22Rv1 (cell line): Measurements from ENCODE around the gene DNER.

Experiments
- H3K27ac ChIP-seq: fragments of 450-650 bp; 2 replicates; pipeline ENCODE4 v1.5.1; 2017
- ZFX ChIP-seq: fragments of 450-650 bp; IDR thresholded peaks from 2 replicates; pipeline ENCODE4 v1.6.1; 2017; ENCODE audit warnings: antibody characterized with exemption, borderline replicate concordance
- TF ChIP-seq, protein P1 (sequence below): fragments of 450-650 bp; IDR thresholded peaks from 2 replicates; pipeline ENCODE4 v1.5.1; 2017; ENCODE audit warnings: mild to moderate bottlenecking

DNER gene

DNA sequence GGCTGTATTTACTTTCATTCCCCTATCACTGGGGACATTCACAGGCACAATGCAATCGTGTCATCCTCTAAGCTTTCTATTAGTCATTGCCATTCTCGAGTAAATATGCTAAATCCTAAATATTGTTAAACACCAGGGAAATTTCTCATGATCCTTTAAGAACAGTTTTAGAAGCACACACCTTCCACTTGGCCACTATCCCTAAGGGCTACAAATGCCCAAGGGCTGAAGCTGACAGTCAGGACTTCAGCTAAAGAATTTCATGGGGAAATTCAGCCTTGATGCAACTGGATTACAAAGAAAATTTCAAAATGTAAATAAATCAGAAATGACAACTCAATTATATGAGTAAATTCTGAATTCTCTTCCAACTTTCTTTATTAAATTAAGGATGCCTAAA is 280.2 kb downstream of the DNER start:
- TF ChIP-seq, protein P1, sequence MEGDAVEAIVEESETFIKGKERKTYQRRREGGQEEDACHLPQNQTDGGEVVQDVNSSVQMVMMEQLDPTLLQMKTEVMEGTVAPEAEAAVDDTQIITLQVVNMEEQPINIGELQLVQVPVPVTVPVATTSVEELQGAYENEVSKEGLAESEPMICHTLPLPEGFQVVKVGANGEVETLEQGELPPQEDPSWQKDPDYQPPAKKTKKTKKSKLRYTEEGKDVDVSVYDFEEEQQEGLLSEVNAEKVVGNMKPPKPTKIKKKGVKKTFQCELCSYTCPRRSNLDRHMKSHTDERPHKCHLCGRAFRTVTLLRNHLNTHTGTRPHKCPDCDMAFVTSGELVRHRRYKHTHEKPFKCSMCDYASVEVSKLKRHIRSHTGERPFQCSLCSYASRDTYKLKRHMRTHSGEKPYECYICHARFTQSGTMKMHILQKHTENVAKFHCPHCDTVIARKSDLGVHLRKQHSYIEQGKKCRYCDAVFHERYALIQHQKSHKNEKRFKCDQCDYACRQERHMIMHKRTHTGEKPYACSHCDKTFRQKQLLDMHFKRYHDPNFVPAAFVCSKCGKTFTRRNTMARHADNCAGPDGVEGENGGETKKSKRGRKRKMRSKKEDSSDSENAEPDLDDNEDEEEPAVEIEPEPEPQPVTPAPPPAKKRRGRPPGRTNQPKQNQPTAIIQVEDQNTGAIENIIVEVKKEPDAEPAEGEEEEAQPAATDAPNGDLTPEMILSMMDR = no peak
- no peak overlapping the region for H3K27ac ChIP-seq

DNA sequence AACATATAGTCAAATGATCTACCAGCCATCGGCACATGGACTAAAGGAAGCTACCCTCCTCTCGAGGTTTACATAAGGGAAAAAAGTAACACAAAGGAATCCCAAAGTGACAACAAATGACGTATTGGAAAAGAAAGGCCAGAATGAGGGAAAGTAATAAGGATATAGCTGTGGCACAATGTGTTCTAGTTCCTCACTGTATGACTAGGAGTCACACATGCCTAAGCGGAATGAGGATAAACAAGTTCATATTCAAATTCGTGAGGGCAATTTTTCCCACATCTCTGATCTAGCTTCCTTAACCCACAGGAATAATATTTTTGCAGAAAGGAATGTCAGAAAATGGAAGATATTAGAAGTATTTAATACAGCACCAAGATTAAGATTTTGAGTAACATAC is 281.0 kb downstream of the DNER start:
- TF ChIP-seq, protein P1 = no peak
- TF ChIP-seq ZFX = no peak
- no peak overlapping the region for H3K27ac ChIP-seq

GRCh38 chr2:229431327-229431954 is 282.9 kb downstream of the DNER start:
- TF ChIP-seq, protein P1 = peak; percentile 67
- TF ChIP-seq ZFX = no peak
- no peak overlapping the region for H3K27ac ChIP-seq

DNA sequence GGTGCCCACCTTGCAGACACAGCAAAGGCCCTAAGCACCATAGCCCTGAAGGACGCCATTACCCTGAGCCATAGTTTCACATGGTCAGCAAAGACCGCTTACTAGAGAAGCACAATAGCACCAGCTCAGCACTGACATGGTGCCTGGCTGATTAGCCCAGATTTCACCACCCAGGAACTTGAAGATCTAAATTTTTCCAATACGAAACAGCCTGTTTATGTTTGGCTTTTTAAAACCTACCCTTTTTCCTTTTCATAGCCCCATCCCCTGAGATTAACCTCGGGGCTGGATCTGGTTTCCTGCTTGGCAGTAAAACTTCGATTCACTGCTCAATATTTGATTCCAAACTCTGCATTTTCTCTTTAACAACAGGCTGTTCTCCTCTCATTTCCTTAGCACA is 284.8 kb downstream of the DNER start:
- TF ChIP-seq, protein P1 = no peak
- no peak for TF ChIP-seq ZFX

DNA sequence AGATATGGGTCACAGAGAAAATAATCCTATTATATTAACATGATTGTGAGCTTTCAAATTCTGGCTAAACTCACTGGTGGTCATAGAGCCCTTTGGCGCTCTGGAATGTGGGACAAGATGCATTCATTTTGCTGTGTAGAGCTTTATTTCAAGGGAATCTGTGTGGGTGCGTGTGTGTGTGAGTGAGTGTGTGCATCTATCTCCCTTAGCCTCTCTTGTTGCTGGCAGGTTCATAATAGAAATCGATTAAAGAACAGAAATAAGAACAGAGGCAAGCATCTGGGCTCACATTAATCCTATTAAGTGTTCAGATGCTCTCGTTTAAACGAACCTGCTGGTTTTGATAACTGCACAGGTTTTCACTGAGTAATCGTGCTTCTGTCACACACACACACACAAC is 287.9 kb downstream of the DNER start:
- TF ChIP-seq ZFX = no peak
- TF ChIP-seq, protein P1 = no peak

More for the DNA sequence above, 284.8 kb downstream of the DNER start:
- no peak overlapping the region for H3K27ac ChIP-seq

DNA sequence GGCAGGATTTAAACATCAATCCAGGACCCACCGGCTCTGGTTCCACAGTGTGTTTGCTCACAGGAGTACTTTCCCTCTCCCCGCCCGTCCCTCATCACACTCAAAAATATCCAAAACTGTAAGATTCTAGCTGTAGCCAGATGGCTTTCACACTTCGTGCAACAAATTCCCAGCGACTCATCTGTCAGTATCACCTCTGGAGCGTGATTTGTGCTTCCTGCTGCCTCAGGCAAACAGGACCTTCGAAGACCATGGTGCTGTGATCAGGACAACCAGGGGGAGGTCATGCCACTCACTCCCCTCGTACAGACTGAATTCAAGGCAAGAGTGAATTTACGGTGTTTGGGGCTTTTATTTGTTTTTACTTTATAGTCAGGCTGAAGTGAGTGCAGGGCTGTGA is 288.8 kb downstream of the DNER start:
- no peak overlapping the region for H3K27ac ChIP-seq
- TF ChIP-seq, protein P1 = no peak
- TF ChIP-seq ZFX = no peak

More for the DNA sequence above, 287.9 kb downstream of the DNER start:
- H3K27ac ChIP-seq = no peak overlapping the region

GRCh38 chr2:229422063-229422462 is 292.3 kb downstream of the DNER start:
- TF ChIP-seq ZFX = no peak
- TF ChIP-seq, protein P1 = no peak
- no peak overlapping the region for H3K27ac ChIP-seq
